HFF-Myc (cell line): ENCODE data around the gene CSKMT.

Experiments used
- DNase-seq: peaks from one replicate; pipeline ENCODE4 v3.0.0-alpha.2; 2011; ENCODE audit warnings: low read depth; ENCODE audit errors: extremely low read depth
- H3K4me3 ChIP-seq: replicated peaks from 2 replicates; pipeline ENCODE4 v1.5.1; 2011; ENCODE audit warnings: low read depth, mild to moderate bottlenecking, control low read depth, low read length
- TF ChIP-seq, protein P1 (sequence below): IDR thresholded peaks from 2 replicates; pipeline ENCODE4 v1.5.1; 2012; ENCODE audit warnings: mild to moderate bottlenecking, low read depth, low read length, control low read depth; ENCODE audit errors: missing control alignments

CSKMT gene

DNA sequence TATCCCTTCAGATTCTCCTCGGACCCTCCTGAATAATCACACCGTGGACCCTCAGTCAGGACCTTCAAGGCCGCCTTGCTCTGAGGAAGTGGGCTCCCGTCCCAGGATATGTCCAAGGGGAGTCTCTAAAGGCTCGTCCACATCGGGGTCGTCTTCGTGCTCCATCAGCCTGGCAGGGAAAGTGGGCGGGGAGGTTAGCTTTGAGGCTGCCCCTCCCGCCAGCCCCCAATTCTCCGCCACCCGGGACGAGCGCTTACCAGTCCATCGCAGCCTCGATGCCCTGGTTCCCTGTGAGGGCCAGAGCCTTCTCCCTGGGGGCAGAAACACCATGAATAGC, 13.3 kb downstream of the CSKMT start:
- H3K4me3 ChIP-seq = peak overlapping the region; percentile 76
- no peak for DNase-seq
- TF ChIP-seq, protein P1, sequence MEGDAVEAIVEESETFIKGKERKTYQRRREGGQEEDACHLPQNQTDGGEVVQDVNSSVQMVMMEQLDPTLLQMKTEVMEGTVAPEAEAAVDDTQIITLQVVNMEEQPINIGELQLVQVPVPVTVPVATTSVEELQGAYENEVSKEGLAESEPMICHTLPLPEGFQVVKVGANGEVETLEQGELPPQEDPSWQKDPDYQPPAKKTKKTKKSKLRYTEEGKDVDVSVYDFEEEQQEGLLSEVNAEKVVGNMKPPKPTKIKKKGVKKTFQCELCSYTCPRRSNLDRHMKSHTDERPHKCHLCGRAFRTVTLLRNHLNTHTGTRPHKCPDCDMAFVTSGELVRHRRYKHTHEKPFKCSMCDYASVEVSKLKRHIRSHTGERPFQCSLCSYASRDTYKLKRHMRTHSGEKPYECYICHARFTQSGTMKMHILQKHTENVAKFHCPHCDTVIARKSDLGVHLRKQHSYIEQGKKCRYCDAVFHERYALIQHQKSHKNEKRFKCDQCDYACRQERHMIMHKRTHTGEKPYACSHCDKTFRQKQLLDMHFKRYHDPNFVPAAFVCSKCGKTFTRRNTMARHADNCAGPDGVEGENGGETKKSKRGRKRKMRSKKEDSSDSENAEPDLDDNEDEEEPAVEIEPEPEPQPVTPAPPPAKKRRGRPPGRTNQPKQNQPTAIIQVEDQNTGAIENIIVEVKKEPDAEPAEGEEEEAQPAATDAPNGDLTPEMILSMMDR = no peak

DNA sequence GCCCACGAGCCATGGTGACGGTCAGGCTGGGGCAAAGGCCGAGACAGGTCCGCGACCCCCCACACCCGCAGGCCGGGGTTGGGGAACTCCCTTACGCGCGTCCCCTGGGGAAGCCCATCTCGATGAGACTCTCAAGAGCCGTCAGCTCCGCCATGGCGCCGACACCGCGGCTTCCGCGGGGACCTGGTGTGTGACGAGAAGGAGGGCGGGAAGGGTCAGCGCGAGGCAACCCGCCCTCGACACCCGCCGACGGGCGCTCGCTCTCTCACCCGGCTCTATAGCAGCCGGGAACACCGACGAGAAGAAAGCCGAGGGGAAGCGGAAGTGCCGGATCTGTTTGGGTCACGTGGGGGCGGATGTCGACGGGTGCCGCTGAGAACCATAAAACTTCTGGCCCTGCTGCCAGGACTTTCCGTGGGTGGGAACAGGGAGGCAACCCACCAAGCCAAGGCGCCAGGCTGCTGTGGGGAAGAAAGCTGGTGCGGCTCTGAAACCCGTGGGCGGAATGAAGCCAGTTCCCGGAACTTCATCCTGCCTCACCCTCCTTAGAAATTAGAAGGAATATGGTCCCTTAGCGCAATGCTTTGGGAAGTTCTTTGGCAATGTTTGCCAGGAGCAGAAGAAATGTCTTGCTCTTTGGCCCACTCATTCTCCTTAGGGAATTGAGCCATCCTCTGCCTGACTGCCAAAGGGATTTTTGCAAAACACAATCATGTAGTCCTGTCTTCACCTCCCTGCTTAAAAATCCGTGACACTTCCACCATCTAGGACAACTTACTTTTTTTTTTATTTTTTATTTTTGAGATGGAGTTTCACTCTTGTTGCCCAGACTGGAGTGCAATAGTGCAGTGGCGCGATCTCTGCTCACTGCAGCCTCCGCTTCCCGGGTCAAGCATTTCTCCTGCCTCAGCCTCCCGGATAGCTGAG, 13.9 kb downstream of the CSKMT start, which contains the start of gene UBXN1:
Gene UBXN1 (minus strand): TSS at position 304 of the 927 bp plus-strand sequence. CDS start 150 bp downstream, at position 154.
- peak within 1 kb of the TSS; percentile 76 for H3K4me3 ChIP-seq
- TF ChIP-seq, protein P1 = no peak
- DNase-seq = peak; percentile 72

GRCh38 chr11:62680825-62681240, 15.7 kb downstream of the CSKMT start:
- peak; percentile 76 for DNase-seq
- TF ChIP-seq, protein P1 = peak; percentile 62
- H3K4me3 ChIP-seq = no peak overlapping the region

- H3K4me3 ChIP-seq = no peak overlapping the region
- TF ChIP-seq, protein P1 = no peak
- DNase-seq = no peak
Observed at GRCh38 chr11:62682518-62682917, 17.4 kb downstream of the CSKMT start.

DNA sequence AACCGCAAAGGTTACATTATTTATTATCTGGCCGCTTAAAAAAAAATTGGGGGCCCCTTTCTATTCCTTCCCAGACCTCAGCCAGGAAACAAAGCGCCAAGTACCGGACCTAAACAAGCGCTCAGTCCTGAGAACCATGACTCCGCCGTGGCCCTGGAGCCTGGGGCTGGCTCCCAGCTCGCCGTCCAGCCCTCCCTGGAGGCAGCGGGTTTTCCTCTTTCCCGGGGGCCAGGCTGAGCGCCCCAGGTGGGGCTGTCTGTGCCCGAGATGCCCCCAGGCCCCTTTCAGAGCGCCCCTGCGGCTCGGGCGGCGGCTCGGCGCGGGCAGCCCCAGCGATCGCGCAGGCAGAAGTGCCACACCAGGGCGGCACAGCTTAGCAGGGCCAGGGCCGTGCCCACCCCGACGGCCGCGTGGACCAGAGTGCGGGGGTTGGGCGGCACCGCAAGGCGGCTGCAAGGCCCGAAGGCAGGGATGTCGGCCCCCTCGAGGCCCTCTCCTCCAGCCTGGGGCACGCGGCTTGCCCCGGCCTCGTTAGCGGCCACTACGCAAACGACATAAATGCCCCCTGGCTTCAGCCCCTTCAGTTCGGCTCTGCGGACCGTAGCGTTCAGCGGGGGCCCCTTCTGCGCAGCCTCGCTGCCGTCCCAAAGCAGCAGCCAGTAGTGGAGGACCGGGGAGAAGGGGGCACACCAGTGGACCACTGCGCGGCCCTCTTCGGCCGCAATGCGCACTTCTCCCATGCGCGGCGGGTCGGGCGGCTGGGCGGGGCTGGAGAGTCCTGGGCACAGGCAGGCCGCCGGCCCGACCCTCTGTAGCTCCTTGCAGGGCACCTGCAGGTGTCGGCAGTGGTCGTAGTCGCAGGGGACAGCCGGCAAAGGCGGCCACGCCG, 22.6 kb downstream of the CSKMT start:
- peak overlapping the region; percentile 38 for H3K4me3 ChIP-seq
- DNase-seq = no peak
- TF ChIP-seq, protein P1 = no peak

GRCh38 chr11:62688491-62688890, 23.4 kb downstream of the CSKMT start:
- H3K4me3 ChIP-seq = peak overlapping the region; percentile 38
- DNase-seq = no peak
- TF ChIP-seq, protein P1 = no peak
